Spleen (tissue), 7 donors: ENCODE data around the gene EVI5L.

Source experiments
- CTCF ChIP-seq, 11 experiments: fragments of 200-600 bp in 7 of 11; fragments of 450-650 bp in 4 of 11; sonication (generic) in 4 of 11; IDR thresholded peaks in 8 of 11; conservative IDR thresholded peaks in 3 of 11; 1 replicate in 7 of 11; 2 replicates in 4 of 11; pipeline versions ENCODE4 v1.4.0 to v1.8.0; 2016 to 2021; ENCODE audit warnings: antibody characterized with exemption in 11 of 11, inconsistent platforms in 4 of 11, mild to moderate bottlenecking in 1 of 11
- POLR2A ChIP-seq, 3 donors: fragments of 450-650 bp; IDR thresholded peaks; one replicate each; pipeline ENCODE4 v1.5.1; 2017; ENCODE audit warnings: antibody characterized with exemption in 3 of 3, mild to moderate bottlenecking in 1 of 3
- donor health status: DM: no; HTN: no; CAD: no; lungs with moderate emphysema.
- donor health status: DM: no; HTN: no; CAD: no.
- donor health status: DM: no; HTN: no; CAD: no.

GRCh38 chr19:7913652-7914051 lies 83.6 kb downstream of the EVI5L start:
- TF ChIP-seq POLR2A (IDR thresholded peaks at IDR 0.05) (no peak), CTCF (IDR thresholded peaks at IDR 0.05 in 8 of 11, conservative IDR thresholded peaks at IDR 0.05 in 3 of 11) (no peak)
